NCI-H82 treated with DMSO at 0.1 percent for 48 hours (cell line): ENCODE results near the gene PEX5L.

Experiments
- DNase-seq: peaks from one replicate; lab custom pipeline; 2025; ENCODE audit not compliant: unreplicated experiment; lab: John Stamatoyannopoulos, UW

Gene PEX5L

GRCh38 chr3:179907784-179908482, 128.8 kb downstream of the PEX5L start:
- no peak for DNase-seq

- DNase-seq: no peak
Observed at GRCh38 chr3:179902061-179902460, 134.7 kb downstream of the PEX5L start.

DNA sequence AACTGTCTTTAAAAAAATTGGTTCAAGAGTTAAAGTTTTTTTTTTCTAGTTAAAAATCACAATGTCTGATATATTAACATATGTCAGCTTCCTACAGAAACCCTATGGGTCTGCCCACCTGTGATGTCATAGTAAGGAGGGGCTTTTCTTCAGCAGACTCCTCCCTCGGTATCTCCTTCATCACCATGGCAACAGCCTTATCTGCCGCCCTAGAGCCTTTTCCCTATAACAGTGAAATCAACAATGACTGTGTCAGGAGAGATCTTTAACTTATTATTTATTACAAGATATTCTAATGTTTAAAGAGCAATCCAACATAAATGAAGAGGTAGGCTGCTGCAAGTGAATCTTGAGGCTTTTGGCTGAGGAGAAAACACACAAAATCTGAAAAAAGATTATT, 138.7 kb downstream of the PEX5L start:
- DNase-seq: peak; percentile 65

GRCh38 chr3:179897231-179897630, 139.5 kb downstream of the PEX5L start:
- no peak for DNase-seq

GRCh38 chr3:179896507-179896906, 140.2 kb downstream of the PEX5L start:
- DNase-seq: no peak

GRCh38 chr3:179895330-179895729, 141.4 kb downstream of the PEX5L start:
- no peak for DNase-seq

DNA sequence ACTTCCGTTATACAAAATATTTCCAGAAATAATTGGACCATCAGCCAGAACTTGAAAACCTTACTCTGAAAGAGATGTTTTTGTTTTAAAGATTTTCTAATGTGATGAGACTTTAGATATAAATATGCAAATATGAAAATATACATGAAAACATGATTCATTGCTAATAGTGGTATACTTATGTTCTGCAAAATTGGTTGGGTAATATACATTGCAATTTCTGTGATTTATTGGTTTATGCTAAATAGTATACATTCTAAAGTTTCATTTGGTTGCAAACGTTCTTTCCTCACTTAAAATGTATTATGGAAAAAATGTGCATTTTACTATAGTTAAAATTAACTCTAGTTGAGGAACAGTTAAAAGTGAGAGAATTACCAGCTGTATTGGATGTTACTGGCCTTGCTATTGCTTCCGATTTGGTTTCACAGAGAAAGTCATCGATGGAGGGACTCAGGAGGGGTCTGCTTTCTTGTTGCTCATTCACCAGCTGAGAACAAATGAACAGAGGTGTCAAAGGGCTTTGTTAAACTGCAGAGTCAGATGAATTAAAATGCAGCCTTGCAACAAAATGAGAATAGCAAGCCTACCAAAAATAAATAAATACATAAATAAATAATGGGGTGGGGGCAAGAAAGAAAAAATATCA, 149.3 kb downstream of the PEX5L start:
- DNase-seq: no peak

GRCh38 chr3:179885950-179886349, 150.8 kb downstream of the PEX5L start:
- no peak for DNase-seq

- peak; percentile 98 for DNase-seq
Observed at GRCh38 chr3:179884136-179884535, 152.6 kb downstream of the PEX5L start.

- DNase-seq: no peak
Observed at GRCh38 chr3:179882292-179882691, 154.4 kb downstream of the PEX5L start.

GRCh38 chr3:179881791-179882190, 154.9 kb downstream of the PEX5L start:
- no peak for DNase-seq

GRCh38 chr3:179880868-179881267, 155.9 kb downstream of the PEX5L start:
- DNase-seq: no peak

GRCh38 chr3:179876440-179876839, 160.3 kb downstream of the PEX5L start:
- DNase-seq: no peak

- DNase-seq: no peak
Observed at GRCh38 chr3:179872842-179873241, 163.9 kb downstream of the PEX5L start.

GRCh38 chr3:179871782-179872181, 165.0 kb downstream of the PEX5L start:
- no peak for DNase-seq

DNA sequence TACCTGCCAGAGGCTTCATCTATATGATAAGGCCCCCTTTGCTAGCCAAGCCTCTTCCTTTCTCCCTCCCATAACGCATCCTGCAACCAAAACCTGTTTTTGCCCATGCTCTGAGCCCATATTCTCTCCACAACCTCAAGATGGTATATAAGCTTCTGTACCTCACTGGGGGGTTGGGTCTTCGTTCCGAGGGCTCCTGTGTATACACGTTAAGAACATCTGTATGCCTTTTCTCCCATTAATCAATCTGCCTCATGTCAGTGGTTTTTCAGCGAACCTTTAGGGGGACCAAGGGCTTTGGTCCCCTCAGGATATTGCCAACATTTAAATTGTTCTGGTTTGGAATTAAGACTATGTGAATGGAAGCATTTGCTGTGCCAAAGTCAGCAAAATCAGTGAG, 168.0 kb downstream of the PEX5L start:
- no peak for DNase-seq

- DNase-seq: no peak
Observed at GRCh38 chr3:179867961-179868360, 168.8 kb downstream of the PEX5L start.

GRCh38 chr3:179865861-179866505, 170.8 kb downstream of the PEX5L start:
- DNase-seq: peak; percentile 99

DNA sequence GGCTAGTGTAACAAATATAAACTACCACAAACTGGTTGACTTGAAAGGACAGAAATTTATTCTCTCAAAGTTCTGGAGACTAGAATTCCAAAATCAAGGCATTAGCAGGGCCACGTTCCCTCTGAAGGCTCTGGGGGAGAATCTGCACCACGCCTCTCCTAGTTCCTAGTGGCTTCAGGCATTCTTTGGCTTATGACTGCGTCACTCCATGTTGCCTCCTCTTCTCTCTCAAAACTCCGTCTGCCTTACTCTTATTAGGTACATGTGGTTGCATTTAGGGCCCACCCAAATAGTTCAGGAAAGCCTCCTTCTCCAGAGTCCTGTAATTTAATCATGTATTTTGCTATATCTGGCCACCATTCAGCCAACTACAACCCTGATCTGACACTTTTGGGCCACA, 174.8 kb downstream of the PEX5L start:
- DNase-seq: no peak

DNA sequence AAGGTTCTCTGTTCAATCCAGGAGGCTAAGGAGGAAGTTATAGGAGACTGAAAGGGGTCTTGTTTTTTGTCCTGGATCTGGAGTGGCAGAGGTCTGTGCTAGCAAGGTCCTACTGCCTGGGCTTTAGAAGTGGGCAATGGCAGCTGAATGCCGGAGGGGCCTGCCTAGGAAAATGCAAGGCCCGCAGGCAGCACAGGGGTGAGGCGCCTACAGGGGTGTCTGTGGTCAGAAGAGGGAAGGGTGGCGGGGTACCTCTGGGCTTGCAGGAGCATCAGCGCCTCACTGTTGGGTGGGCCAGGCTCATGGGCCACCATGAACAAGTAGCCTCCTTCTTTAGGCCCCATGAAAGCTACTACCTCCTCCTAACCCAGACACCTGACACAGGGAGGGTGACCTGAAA, 175.4 kb downstream of the PEX5L start:
- DNase-seq: no peak

DNA sequence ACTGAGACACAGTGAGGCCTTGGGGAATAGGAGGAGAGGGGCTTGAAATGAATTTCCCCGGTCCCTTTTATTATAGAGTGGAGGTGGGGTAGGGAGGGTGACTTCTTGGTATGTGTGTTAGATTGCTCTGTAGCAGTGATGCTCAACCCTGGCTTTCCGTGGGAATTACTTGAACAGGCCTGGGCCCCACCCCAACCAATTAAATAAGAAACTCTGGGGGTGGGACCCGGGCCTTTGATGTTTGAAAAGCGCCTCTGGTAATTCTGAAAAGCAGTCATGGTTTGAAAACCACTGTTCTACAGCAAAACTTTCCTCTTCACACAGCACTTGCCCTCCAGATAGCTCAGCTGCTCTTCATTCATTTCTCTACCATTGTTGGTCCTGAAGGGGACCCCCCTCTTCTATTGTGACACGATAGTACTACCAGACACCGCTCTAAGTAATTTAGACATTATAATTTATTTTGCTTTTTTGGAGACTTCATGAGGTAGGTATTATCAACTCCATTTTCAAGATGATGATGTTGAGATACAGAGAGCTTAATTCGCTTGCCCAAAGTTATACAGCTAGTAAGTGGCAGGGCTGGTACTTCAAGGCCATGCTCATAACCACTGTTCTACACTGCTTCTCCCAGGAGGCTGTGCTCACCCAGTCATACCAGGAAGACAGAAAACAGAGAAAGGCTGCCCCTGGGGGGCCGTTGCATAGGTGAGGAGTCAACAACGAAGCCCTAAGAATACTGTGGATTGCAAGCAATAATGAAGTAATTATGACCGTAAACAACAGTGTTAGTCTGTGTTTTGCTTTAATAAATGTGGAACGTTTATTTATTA, 176.2 kb downstream of the PEX5L start:
- no peak for DNase-seq
